ENCODE measurements around the gene OCA2. TPM values are rescaled to one million over a fixed set of nuclear protein-coding genes. Genes with fewer than 3 reads are reported as not detected.

Gene OCA2
- total RNA-seq, 6 donors from 2014 or later: 0.83 to 6.0 (median 2.0) TPM

- Histone ChIP-seq H3K27me3 (no peaks in the 10 kb centered on the region), H3K27ac (no peak overlapping the region), H3K4me3 (no peak overlapping the region), H3K4me1 (no peaks in the 10 kb centered on the region), H3K9me3 (peaks cover 0 to 12% (median 0%) of the 10 kb centered on the region in 4 donors), H3K36me3 (no peaks in the 10 kb centered on the region)
- ATAC-seq (ENCODE audit: low FRiP score in 2 of 2) (no peak), DNase-seq (no peak)
- 74 to 84% methylated on average over 10 of the region's 10 CpGs for WGBS, 2 donors
- no peak for TF ChIP-seq POLR2AphosphoS5 (IDR thresholded peaks at IDR 0.05)
Observed at GRCh38 chr15:27846722-27847395, 252.3 kb downstream of the OCA2 start.

- no peaks in the 10 kb centered on the region for H3K4me1 ChIP-seq
- no peaks in the 10 kb centered on the region for H3K36me3 ChIP-seq
- TF ChIP-seq EP300 (IDR thresholded peaks at IDR 0.05) (no peak), POLR2A (IDR thresholded peaks at IDR 0.05) (no peak), CTCF (IDR thresholded peaks at IDR 0.05) (no peak), POLR2AphosphoS5 (IDR thresholded peaks at IDR 0.05) (no peak)
- H3K4me3 ChIP-seq: no peak overlapping the region
- no peak overlapping the region for H3K27ac ChIP-seq
- H3K27me3 ChIP-seq: no peaks in the 10 kb centered on the region
- WGBS, 2 donors: 78 to 91% methylated on average over 14 to 21 of the region's 21 CpGs
- H3K9me3 ChIP-seq: peaks cover 0 to 12% (median 0%) of the 10 kb centered on the region in 4 donors
- DNase-seq (no peak), ATAC-seq (ENCODE audit: low FRiP score in 2 of 2) (no peak)
Observed at GRCh38 chr15:27845535-27846369, 253.4 kb downstream of the OCA2 start.

GRCh38 chr15:27844018-27844666, 255.0 kb downstream of the OCA2 start:
- 77 to 84% methylated on average over 8 to 13 of the region's 13 CpGs for WGBS, 2 donors
- Histone ChIP-seq H3K27ac (no peak overlapping the region), H3K4me1 (no peaks in the 10 kb centered on the region), H3K36me3 (no peaks in the 10 kb centered on the region), H3K9me3 (peaks cover 0 to 12% (median 0%) of the 10 kb centered on the region in 4 donors), H3K4me3 (no peak overlapping the region), H3K27me3 (no peaks in the 10 kb centered on the region)
- peak in 1 of 2 donors; percentile 47 for DNase-seq
- no peak for TF ChIP-seq CTCF (IDR thresholded peaks at IDR 0.05)
- TF ChIP-seq POLR2AphosphoS5 (IDR thresholded peaks at IDR 0.05): no peak
- no peak for TF ChIP-seq POLR2A (IDR thresholded peaks at IDR 0.05)
- TF ChIP-seq EP300 (IDR thresholded peaks at IDR 0.05): no peak
- peak in 1 of 2 donors; percentile 23 for ATAC-seq (ENCODE audit: low FRiP score in 2 of 2)

GRCh38 chr15:27843146-27843545, 256.0 kb downstream of the OCA2 start:
- no peak for TF ChIP-seq POLR2AphosphoS5 (IDR thresholded peaks at IDR 0.05)
- TF ChIP-seq POLR2A (IDR thresholded peaks at IDR 0.05): no peak
- TF ChIP-seq EP300 (IDR thresholded peaks at IDR 0.05): no peak
- no peak for TF ChIP-seq CTCF (IDR thresholded peaks at IDR 0.05)
- DNase-seq: no peak
- Histone ChIP-seq H3K4me3 (no peak overlapping the region), H3K9me3 (peaks cover 0 to 5% (median 0%) of the 10 kb centered on the region in 4 donors), H3K27ac (no peak overlapping the region), H3K36me3 (no peaks in the 10 kb centered on the region), H3K4me1 (no peaks in the 10 kb centered on the region), H3K27me3 (no peaks in the 10 kb centered on the region)
- no peak for ATAC-seq (ENCODE audit: low FRiP score in 2 of 2)
- 84 to 89% methylated on average over 3 of the region's 3 CpGs for WGBS, 2 donors

- no peaks in the 10 kb centered on the region for H3K9me3 ChIP-seq
- H3K36me3 ChIP-seq: no peaks in the 10 kb centered on the region
- no peak overlapping the region for H3K4me3 ChIP-seq
- H3K4me1 ChIP-seq: no peaks in the 10 kb centered on the region
- H3K27me3 ChIP-seq: no peaks in the 10 kb centered on the region
- DNase-seq: no peak
- WGBS, 2 donors: 79 to 85% methylated on average over 3 of the region's 3 CpGs
- H3K27ac ChIP-seq: no peak overlapping the region
- TF ChIP-seq POLR2AphosphoS5 (IDR thresholded peaks at IDR 0.05) (no peak), EP300 (IDR thresholded peaks at IDR 0.05) (no peak), POLR2A (IDR thresholded peaks at IDR 0.05) (no peak), CTCF (IDR thresholded peaks at IDR 0.05) (no peak)
- no peak for ATAC-seq (ENCODE audit: low FRiP score in 2 of 2)
Observed at GRCh38 chr15:27842526-27842925, 256.6 kb downstream of the OCA2 start.
